HG02840 (cell line): Measurements from ENCODE around the gene DNAAF3.
"Not testable (repeated sequence)": the region's sequence is repeated elsewhere in the genome, so short reads cannot be mapped to it uniquely, and the experiment has no call there.

Experiments
- ATAC-seq: cut with Tn5 transposase; IDR thresholded peaks from one replicate; pipeline ENCODE4 v1.9.1; 2021; ENCODE audit warnings: mild to moderate bottlenecking, moderate library complexity, moderate number of reproducible peaks; ENCODE audit not compliant: unreplicated experiment, low FRiP score

The DNAAF3 gene

GRCh38 chr19:55156202-55157063 is 10.0 kb downstream of the DNAAF3 start:
- no peak for ATAC-seq

GRCh38 chr19:55155784-55156183 is 10.6 kb downstream of the DNAAF3 start:
- ATAC-seq, result not testable (repeated sequence)

- ATAC-seq, result no peak
Measured at GRCh38 chr19:55153652-55154264, 12.7 kb downstream of the DNAAF3 start.

GRCh38 chr19:55152017-55152416 is 14.4 kb downstream of the DNAAF3 start:
- no peak for ATAC-seq

GRCh38 chr19:55149078-55150003 is 17.1 kb downstream of the DNAAF3 start, which contains the start of gene TNNT1:
TNNT1 (minus strand) TSS chr19:55149206; CDS start chr19:55147157, 2,049 bp downstream.
- ATAC-seq, result no peak

GRCh38 chr19:55147545-55148251 is 18.7 kb downstream of the DNAAF3 start:
- ATAC-seq, result no peak

GRCh38 chr19:55146705-55147273 is 19.6 kb downstream of the DNAAF3 start:
- ATAC-seq, result no peak

- no peak for ATAC-seq
Measured at GRCh38 chr19:55146078-55146704, 20.2 kb downstream of the DNAAF3 start.

- ATAC-seq, result no peak
Measured at GRCh38 chr19:55145232-55145631, 21.2 kb downstream of the DNAAF3 start.

- no peak for ATAC-seq
Measured at GRCh38 chr19:55141696-55142095, 24.7 kb downstream of the DNAAF3 start.

- no peak for ATAC-seq
Measured at GRCh38 chr19:55137915-55138314, 28.5 kb downstream of the DNAAF3 start.

GRCh38 chr19:55136399-55137102 is 29.9 kb downstream of the DNAAF3 start:
- no peak for ATAC-seq

GRCh38 chr19:55134736-55135135 is 31.7 kb downstream of the DNAAF3 start:
- no peak for ATAC-seq

GRCh38 chr19:55133639-55134444 is 32.6 kb downstream of the DNAAF3 start:
- no peak for ATAC-seq

GRCh38 chr19:55132453-55133129 is 33.8 kb downstream of the DNAAF3 start:
- ATAC-seq, result no peak

- ATAC-seq, result no peak
Measured at GRCh38 chr19:55131421-55131820, 35.0 kb downstream of the DNAAF3 start.

- ATAC-seq, result no peak
Measured at GRCh38 chr19:55119053-55119452, 47.4 kb downstream of the DNAAF3 start.
